H1 (cell line): Measurements from ENCODE around the gene NBL1. TPM values are rescaled to one million over a fixed set of nuclear protein-coding genes. Genes with fewer than 3 reads are reported as not detected.

Experiments
- FOSL1 ChIP-seq: IDR thresholded peaks from 2 replicates; pipeline ENCODE4 v1.6.1; 2011; ENCODE audit warnings: mild to moderate bottlenecking, low read depth, low read length, moderate library complexity; ENCODE audit not compliant: insufficient read depth
- KDM1A ChIP-seq: fragments of 200-600, 300-600 bp; sonication (generic); IDR thresholded peaks from 2 replicates; pipeline ENCODE4 v1.7.1; 2016; ENCODE audit warnings: mild to moderate bottlenecking, low read length, borderline replicate concordance
- RNF2 ChIP-seq: fragments of 200-900, 300-1000 bp; sonication (generic); IDR thresholded peaks from 2 replicates; pipeline ENCODE4 v1.7.1; 2016; ENCODE audit warnings: borderline replicate concordance, low read depth, mild to moderate bottlenecking, antibody characterized with exemption, low read length; ENCODE audit not compliant: poor library complexity, severe bottlenecking; ENCODE audit errors: missing control alignments
- SIN3A ChIP-seq, 2 experiments: IDR thresholded peaks in 1 of 2; conservative IDR thresholded peaks in 1 of 2; 2 replicates each; pipeline ENCODE4 v1.6.1; 2011 to 2012; ENCODE audit warnings: low read length in 2 of 2, improper control_type of control experiment in 1 of 2, low read depth in 1 of 2, mild to moderate bottlenecking in 1 of 2
- TAF7 ChIP-seq: optimal IDR thresholded peaks from 2 replicates; pipeline ENCODE3; 2011; ENCODE audit warnings: low read depth, mild to moderate bottlenecking, inconsistent platforms, low read length, moderate library complexity, borderline replicate concordance
- polyA plus RNA-seq, 7 experiments: library from polyadenylated mRNA; depleted of rRNA in 3 of 7; stranded (reverse) in 5 of 7; unstranded in 2 of 7; fragments of >200 nt in 5 of 7; fragments of 200-250 nt in 2 of 7; gene quantifications; 1 replicate in 5 of 7; 2 replicates in 1 of 7; 4 replicates in 1 of 7; pipeline versions ENCODE4 v1.2.1 to v1.2.3, GENCODE V29; 2011 to 2013; ENCODE audit warnings: missing spikeins in 2 of 7, mixed read lengths in 2 of 7
- total RNA-seq: library from RNA; stranded (reverse); fragmentation: NEBNext Ultra II Directional; extraction: Animal tissue kit (Norgen Biotek cat#: 25700); gene quantifications from 2 replicates; pipeline ENCODE4 v1.2.1, GENCODE V29; 2021
- TF ChIP-seq, protein P1 (sequence below), 3 experiments: IDR thresholded peaks; 1 replicate in 2 of 3; 2 replicates in 1 of 3; pipeline versions ENCODE4 v1.5.1 to v1.6.1; 2011; ENCODE audit warnings: low read length in 3 of 3, mild to moderate bottlenecking in 3 of 3, inconsistent platforms in 2 of 3, low read depth in 1 of 3, moderate library complexity in 1 of 3; ENCODE audit not compliant: insufficient read depth in 1 of 3; ENCODE audit errors: control extremely low read depth in 1 of 3

The NBL1 gene
- total and polyA plus RNA-seq, 2 of the 8 experiments (the other 6 are each of a cell fraction or from before 2014, with no cell fraction given), result 8.7 to 9.7 TPM

DNA sequence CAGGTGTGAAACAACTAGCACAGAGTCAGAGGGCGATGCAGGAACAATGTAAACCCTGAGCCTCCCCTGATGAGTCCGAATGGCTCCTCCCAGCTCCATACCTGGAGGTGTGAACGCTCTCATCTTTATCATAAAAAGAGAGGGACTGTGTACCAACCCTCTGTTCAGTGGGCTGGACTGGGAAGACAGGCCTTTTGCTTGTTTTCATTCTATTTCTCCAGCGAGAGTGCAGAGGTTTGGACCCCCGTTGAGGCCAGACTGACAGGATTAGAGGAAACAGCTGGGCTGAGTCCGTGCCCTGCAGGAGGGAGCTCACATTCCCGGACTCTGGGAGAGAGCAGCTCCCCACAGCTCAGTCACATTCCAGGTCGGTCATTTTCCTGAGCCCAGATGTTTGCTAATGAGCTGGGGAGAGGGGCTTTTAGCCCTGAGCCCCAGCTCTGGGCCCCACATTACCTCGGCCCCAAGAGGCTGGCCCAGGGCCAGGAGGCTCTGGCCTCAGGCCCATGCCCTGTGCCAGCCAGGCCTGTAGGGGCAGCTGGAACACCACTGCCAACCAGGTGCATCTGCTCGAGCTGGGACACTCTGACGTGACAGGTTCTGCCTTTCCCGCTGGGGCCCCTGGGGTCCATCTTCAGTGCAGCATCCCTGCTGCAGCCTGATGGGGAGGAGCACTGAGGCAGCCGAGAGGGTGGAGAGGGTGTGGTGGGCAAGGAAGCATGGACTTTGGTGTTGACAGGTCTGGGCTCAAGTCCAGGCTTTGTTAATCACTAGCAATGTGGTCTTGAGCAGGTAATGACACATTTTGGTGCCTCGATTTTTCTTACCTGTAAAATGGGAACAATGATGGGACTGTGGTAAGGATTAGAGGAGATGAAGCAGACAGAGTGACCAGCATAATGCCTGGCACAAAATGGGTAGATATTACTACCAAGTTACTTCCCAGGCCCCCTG is 3.5 kb upstream of the NBL1 start (continued):
- TF ChIP-seq, protein P1, sequence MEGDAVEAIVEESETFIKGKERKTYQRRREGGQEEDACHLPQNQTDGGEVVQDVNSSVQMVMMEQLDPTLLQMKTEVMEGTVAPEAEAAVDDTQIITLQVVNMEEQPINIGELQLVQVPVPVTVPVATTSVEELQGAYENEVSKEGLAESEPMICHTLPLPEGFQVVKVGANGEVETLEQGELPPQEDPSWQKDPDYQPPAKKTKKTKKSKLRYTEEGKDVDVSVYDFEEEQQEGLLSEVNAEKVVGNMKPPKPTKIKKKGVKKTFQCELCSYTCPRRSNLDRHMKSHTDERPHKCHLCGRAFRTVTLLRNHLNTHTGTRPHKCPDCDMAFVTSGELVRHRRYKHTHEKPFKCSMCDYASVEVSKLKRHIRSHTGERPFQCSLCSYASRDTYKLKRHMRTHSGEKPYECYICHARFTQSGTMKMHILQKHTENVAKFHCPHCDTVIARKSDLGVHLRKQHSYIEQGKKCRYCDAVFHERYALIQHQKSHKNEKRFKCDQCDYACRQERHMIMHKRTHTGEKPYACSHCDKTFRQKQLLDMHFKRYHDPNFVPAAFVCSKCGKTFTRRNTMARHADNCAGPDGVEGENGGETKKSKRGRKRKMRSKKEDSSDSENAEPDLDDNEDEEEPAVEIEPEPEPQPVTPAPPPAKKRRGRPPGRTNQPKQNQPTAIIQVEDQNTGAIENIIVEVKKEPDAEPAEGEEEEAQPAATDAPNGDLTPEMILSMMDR (IDR thresholded peaks at IDR 0.05; ENCODE audit: control extremely low read depth in 1 of 3, insufficient read depth in 1 of 3, low read depth in 1 of 3, low read length in 3 of 3), result peak in 2 of 3 experiments; percentile 14 to 36; a peak in 2 of 4 replicates
- TF ChIP-seq RNF2 (no peak), TAF7 (no peak), SIN3A (conservative IDR thresholded peaks at IDR 0.05 in 1 of 2, IDR thresholded peaks at IDR 0.05 in 1 of 2; ENCODE audit: low read depth in 1 of 2, low read length in 2 of 2) (peak; percentile 93 to 98; a peak in 3 of 4 replicates), FOSL1 (no peak), KDM1A (peak; percentile 95)
